GM19324 (cell line): Measurements from ENCODE around the gene GLT8D2.

Experiments
- ATAC-seq: cut with Tn5 transposase; IDR thresholded peaks from one replicate; pipeline ENCODE4 v1.9.1; 2021; ENCODE audit warnings: mild to moderate bottlenecking, moderate library complexity; ENCODE audit not compliant: unreplicated experiment, low FRiP score

GLT8D2 gene

DNA sequence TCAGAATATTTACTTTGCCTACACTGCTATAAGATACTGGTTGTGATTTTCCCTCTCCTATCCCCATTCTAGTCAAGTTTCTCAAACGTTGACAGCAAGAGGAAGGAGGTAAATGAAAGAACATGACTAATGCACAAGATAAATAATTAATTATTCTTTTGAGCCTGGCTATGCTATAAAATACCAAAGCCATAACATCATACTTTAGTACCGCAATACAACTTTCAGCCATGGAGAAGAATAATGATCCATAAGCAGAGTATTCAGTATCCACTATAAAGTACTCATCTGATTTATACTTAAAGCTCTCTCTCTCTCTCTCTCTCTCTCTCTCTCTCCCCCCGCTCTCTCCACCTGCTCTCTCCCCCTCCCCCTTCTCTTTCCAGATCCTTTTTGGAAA lies 43.1 kb downstream of the GLT8D2 start:
- ATAC-seq = no peak

DNA sequence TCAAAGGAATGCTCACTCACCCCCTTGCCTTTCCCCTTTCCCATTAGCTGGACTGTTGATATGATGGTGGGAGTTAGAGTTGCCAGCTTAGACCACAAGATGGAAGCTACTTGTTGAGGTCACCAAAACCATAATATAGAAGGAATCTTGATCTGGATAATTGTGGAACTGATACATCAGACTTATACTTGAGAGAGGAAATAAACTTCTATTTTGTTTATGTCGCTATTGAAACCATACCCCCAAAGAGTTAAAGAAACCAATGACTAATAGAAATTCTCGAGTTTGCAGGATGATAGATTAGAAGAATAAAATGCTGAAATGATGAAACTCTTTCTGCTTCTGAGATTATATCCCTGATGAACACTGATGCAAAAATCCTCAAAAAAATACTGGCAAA lies 46.4 kb downstream of the GLT8D2 start:
- no peak for ATAC-seq

DNA sequence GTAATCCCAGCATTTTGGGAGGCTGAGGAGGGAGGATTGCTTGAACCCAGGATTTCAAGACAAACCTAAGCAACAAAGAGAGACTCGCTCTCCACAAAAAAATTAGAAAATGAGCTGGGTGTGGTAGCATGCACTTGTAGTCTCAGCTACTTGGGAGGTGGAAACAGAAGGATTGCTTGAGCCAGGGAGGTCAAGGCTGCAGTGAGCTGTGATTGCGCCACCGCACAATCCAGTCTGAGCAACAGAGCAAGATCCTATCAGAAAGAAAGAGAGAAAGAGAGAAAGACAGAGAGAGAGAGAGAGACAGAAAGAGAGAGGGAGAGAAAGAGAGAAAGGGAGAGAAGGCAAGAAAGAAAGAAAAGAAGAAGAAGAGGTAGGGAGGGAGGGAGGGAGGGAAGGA lies 47.3 kb downstream of the GLT8D2 start:
- no peak for ATAC-seq

DNA sequence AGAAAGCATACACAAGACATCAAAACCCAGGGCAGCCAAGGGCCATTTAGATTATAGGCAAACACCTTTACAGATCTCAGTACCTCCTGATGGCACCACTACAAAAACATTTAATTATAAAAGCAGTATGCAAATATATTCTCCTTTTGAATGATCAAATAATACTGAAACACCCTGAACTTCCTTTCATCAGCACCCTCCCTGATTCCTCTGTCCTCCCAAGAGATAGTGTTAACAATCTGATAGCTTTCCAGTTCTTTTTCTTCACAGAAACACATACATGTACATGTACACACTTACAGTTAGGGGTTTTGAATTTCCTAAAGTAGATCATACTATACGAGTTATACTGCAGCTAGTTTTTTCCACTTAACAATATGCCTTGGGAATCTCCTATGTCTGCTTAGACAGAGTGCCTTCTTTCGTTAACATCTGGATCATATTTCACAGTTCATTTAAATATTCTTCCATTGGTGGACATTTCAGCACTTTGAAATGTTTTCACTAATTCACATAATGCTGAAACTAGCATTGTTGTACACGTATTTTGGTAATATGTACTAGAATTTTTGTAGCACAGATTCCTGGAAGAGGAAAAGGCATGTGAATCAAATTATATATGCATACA lies 49.1 kb downstream of the GLT8D2 start:
- ATAC-seq = no peak

DNA sequence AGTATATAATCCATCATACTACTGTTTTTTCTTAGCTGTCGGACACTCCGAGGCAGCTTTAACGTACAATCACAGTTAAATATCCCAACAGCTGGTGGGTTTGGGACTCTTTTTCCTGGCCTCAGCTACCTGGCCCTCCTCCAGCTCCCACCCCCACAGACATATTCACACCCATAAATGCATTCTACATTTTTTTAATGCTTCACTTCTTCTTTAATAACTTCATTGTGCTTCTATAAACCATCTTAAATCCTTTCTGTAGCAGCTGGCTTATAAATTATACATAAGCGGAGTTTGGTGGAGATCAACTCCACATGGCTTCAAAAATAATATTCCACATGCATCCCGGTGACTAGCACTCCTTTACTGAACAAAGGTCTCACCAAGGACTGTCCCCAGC lies 51.0 kb downstream of the GLT8D2 start:
- ATAC-seq = no peak

DNA sequence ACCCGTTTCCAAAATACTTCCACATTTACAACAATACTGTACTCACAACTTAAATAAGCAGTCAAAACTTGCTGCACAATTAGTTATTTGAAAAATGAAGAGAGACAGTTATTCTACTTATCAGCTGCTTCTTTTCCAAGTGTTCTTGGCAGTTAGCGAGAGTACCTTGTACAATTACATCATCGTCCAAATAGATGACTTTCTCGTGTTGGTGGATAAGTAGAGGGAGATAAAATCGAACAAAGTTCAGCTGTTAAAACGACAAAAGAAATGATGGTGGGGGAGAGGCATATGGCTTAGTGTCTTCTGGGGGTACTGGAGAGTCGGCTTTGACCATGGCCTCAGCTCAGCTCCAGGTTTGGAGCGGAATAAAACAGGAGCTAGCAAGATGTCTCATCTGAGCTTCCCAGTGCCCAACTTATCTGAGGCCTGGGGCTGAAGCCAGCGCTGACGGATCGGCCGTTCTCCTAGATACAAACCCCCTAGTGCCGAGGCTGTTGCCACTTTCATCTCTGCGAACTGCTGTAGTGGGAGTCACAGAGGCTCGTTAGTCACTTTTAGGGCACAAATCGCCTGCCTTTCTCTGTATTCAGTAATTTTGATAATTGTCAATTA lies 52.6 kb downstream of the GLT8D2 start:
- no peak for ATAC-seq

DNA sequence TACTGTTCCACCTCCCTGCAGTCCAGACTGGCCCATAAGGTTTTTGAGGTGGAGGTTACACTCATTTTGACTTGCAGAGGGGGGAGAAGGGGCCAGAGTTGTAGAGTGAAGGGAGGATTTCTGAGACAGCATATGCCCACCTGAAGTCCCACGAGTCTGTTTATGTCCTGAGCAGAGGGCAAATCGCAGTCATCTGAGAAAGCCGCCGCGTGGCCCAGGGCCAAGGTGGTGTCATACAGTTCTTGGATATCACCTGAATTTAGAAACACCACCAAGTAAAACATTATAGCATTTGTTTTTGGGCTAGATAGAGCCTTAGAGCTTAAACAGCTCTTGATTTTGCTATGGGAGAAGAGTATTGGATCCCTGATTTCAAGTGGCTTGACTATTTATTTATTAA lies 53.4 kb downstream of the GLT8D2 start:
- ATAC-seq = no peak

DNA sequence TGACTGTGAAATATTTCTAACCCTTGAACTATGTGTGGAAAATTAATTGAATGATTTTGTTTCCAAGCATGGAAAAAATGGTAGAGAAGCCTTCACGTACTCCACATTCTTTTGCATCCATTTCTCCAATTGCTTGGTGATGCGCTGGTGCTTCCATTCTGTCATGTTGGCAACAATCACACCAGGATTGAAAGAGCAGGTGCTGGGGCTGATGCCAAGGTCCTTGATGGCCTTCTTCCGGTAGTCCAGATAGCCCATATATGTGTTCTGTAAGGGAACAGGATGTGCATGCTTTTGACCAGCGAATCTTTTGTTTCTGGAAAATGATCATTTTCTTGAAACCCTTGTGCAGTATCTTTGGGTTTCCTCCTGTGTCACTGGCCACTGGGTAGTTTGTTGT lies 55.8 kb downstream of the GLT8D2 start:
- no peak for ATAC-seq

DNA sequence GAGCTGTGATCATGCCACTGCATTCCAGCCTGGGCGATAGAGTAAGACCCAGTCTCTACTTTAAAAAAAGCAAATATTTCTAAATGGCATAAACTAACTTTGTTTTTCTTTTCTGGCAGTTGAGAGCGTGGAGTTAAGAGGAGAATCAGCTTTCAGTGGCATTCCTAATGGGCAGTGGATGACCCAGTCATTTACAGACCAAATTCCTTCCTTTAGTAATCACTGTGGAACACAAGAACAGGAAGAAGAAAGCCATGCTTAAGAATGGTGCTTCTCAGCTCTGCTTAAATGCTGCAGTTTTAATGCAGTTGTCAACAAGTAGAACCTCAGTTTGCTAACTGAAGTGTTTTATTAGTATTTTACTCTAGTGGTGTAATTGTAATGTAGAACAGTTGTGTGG lies 63.2 kb downstream of the GLT8D2 start:
- no peak for ATAC-seq

DNA sequence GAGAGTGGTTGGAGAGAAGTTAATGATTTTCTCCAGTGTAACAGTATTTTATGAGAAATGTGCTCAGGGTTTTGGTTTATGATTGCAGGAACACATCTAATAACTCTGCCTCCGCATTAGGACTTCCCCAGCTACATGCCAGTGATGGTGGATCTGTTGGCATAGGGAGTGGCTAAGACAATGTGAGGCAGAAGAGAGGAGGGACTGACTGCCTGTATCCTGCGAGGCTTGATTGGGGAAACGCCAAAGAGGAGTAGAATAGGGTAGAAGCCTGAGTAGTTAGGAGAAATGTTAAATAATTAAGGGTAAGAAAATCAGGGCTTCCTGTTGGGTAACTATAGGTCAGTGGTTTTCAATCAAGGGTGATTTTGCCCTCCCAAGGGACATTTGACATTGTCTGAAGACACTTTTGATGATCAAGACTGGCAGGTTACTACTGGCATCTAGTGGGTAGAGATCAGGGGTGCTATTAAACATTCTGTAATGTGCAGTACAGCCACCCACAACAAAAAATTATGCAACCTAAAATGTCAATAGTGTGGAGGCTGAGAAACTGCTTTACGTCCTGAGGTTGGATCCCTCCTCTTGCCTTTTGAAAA lies 71.5 kb downstream of the GLT8D2 start:
- ATAC-seq = no peak

DNA sequence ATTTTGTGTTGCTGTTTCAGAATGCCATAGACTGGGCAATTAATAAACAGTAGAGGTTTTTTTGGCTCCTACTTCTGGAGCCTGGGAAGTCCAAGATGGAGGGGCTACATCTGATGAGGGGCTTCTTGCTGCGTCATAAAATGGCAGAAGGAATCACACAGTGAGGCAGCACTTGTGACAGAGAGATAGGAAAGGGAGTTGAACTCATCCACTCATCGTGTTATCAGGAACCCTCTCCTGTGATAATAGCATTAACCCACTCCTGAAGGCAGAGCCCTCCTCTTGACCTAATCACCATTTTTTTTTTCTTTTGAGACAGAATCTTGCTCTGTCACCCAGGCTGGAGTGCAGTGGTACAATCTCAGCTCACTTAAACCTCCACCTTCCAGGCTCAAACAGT lies 74.6 kb downstream of the GLT8D2 start:
- no peak for ATAC-seq

DNA sequence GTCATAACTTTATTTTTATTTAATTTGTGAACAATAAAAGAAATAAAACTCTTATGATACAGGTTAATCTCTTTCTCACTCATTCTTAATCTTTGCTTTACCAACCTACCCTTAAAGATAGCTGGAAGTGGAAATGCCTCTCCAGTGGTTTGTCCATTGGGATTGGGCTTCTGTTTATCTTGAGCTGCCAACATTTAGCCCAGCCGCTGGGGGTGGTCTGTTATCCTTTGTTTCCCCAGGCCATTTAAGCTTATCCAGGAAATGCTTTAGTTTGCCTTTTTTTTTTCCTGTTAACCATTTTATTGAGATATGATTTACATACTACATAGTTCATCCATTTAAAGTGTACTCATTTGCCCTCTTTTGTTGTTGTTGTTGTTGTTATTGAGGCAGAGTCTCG lies 76.1 kb downstream of the GLT8D2 start:
- no peak for ATAC-seq

DNA sequence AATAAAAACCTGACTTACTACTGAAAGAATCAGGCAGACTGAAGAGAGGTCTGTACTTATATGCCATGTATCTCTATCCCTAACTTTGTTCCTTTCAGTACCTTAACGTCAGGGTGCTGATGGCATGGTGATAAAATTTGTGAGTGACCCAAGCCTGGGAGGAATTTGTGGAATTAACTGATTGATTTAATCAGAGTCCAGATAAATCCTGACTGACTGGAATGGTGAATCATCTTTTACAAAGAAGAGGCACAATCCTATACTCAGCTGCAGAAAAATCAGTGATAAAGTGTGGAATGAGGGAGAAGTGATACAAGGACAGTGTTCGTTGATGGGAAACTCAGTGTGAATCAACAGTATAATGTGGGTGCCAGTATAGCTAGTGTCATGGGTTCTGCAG lies 80.6 kb downstream of the GLT8D2 start:
- ATAC-seq = no peak

DNA sequence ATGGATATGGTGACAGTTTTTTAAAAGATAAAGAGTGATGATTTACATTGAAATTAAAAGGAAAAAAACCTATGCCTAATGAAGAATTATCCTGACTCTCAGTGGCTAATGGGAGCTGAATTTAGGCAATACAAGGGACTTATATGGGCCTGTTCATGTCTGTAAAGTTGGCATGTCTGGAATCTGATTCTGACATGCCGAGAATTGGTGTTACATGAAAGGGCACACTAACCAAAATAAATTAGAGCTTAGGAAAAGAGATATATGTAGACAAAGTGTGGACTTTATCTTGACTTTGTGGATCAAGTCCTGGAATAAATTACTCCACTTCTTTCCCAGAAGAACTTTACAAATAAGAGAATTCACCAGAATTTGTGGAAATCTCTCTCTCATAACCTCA lies 83.3 kb downstream of the GLT8D2 start:
- no peak for ATAC-seq

DNA sequence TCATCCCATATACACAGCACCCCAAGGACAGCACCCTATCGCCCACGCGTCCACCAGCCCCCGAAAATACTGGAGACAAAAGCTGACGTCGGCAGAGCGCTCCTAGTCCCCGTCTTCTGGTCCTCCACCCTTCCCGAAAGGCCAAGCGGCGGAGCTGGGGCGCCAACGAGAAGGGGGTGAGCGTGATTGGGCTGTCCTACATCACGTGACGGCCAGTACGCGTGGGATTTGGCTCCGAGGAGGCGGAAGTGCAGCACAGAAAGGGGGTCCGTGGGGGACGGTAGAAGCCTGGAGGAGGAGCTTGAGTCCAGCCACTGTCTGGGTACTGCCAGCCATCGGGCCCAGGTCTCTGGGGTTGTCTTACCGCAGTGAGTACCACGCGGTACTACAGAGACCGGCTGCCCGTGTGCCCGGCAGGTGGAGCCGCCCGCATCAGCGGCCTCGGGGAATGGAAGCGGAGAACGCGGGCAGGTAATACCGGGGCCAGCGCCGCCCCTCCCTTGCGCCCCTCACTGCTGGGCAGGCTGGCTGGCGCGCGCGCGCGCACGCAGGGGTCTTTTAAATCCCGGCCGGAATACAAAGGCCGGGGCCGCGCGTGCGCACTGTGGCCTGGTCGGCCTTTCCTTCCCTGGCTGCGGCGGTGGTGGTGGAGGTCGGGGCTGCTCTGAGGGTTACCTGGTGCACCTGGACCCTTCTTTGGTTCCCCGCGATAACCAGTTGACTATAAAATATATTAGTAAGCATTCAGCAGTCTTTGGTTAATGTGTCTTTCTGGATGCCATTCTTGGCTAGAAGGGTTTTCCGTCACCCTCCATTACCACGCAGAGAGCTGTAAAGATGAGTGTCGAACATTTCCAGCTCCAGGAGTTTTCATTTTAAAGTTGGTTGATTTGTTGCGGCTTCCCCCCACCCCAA lies 84.1 kb downstream of the GLT8D2 start, which contains the start of gene TDG:
TDG (plus strand) TSS at position 283 of the 915 bp plus-strand sequence; CDS start at position 449, 166 bp downstream.
- peak; percentile 95 for ATAC-seq

DNA sequence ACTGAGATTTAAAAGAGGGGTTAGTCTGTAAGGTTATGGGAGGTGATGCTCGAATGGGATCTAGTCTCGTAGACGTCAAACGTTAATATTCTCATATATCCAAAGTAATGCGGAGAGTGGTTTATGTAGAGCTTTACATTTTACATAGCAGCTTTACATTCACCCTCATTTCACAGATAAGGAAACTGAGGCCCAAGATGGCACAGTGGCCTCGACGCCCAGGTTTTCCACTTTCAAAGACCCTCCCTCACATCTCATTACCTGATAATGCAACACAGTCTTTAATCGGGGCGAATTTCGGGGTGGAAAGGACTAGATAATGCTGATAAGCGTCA lies 84.8 kb downstream of the GLT8D2 start:
- no peak for ATAC-seq

DNA sequence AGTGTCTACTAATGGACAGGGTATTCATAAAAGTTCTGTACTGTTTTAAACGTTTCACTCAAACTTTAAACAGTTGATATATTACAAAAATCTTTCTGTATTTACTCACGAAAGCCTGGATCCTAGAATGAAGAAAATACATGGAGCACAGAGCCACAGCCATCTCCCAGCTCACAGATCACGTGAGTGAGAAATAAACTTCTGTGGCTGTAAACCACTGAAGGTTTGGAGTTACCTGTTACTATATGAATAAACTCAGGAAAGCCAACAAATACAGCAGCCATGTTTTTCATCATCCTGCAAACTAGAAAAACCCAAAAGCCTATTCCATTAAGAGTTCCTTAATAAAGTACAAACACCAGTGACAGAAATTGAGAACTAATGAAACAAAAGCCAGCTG lies 85.2 kb downstream of the GLT8D2 start:
- no peak for ATAC-seq

DNA sequence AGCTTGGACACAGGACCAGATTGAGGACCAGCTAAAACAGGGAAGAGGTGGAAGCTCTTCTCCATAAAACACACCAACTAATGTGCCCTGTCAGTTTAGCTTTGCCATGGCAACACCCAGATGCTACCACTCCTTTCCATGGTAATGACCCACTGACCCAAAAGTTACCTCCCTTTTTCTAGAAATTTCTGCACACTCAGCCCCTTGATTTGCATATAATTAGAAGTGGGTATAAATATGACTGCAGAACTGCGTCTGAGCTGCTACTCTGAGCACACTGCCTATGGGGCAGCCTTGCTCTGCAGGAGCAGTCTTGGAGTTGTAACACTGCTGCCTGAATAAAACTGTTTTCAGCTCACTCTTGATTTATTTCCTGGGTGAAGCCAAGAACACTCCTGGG lies 87.5 kb downstream of the GLT8D2 start:
- ATAC-seq = no peak

DNA sequence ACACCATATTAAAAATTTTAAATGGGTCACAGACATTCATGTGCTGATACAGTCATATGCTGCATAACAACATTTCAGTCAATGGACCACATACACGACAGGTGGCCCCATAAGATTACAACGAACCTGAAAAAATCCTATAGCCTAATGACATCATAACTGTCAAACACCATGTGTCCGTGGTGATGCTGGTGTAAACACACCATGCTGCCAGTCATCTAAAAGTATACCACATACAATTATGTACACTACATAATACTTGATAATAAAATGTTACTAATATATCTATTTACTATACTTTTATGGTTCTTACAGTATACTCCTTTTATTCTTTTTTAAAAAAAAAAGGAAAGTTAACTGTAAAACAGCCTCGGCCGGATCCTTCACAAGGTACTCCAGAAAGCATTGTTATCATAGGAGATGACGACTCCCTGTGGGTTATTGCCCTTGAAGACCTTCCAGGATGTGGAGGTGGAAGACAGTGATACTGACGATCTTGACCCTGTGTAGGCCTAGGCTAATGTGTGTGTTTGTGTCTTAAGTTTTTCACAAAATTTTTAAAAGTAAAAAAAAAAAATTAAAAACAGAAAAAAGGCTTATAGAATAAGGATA lies 89.3 kb downstream of the GLT8D2 start:
- no peak for ATAC-seq

DNA sequence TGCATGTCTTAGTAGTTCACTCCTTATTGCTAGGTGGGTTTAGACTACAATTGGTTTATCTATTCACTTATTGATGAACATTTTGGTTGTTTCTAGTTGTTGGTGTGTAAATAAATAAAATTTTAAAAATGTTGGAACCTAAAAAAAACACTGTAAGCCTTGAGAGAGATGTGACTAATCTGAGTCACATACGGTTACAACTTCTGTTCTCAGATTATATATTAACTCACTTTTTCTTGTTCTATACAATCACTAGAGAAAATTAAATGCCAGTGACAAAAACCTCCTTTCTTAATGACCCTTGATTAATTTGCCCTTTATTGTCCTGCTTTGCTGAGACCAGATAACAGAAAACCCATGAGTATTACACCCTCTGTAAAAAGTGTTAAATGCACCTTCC lies 91.4 kb downstream of the GLT8D2 start:
- ATAC-seq = no peak

DNA sequence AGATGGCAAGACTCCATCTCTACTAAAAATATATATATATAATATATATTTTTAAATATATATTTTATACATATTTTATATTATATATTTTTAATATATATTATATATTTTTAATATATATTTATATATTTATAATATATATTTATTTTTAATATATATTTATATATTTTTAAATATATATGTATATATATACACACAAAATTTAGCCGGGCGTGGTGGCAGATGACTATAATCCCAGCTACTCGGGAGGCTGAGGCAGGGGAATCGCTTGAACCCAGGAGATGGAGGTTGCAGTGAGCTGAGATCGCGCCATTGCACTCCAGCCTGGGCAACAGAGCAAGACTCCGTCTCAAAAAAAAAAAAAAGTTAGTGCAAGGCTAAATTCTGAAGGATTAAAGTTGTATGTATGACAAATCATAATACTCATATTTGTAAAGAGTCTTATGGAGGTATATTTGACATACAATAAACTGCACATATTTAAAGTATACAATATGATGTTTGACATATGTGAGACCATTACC lies 92.1 kb downstream of the GLT8D2 start:
- no peak for ATAC-seq
